ENCODE results near the gene RHOF.

The RHOF gene

DNA sequence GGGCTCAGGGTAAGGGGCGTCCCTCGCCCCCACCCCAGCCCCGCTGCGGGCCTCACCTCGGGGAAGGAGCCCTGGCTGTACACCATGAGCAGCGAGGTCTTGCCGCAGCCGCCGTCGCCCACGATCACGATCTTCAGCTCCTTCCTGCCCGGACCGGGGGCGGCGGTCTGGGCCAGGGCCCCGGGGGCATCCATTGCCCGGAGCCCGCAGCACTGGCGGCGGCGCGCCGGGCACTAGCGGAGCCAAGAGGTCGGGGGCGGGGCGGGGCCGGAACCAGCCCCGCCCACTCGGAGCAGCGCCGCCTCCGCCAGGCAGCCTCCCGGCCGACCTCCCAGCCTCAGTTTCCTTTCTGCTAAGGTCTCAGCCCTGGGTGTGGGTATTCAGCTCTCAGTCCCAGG, at the start of gene RHOF:
Gene RHOF, minus strand, starts transcription at position 249 of the 398 bp plus-strand sequence. Its CDS starts 55 bp downstream, at position 194.
- DNase-seq = peak; percentile 71

- DNase-seq = no peak
Measured at GRCh38 chr12:121839993-121840761, 46.7 kb upstream of the RHOF start.

GRCh38 chr12:121839106-121839992, 45.9 kb upstream of the RHOF start:
- DNase-seq = peak; percentile 99

- no peak for DNase-seq
Measured at GRCh38 chr12:121838126-121838525, 44.6 kb upstream of the RHOF start.

DNA sequence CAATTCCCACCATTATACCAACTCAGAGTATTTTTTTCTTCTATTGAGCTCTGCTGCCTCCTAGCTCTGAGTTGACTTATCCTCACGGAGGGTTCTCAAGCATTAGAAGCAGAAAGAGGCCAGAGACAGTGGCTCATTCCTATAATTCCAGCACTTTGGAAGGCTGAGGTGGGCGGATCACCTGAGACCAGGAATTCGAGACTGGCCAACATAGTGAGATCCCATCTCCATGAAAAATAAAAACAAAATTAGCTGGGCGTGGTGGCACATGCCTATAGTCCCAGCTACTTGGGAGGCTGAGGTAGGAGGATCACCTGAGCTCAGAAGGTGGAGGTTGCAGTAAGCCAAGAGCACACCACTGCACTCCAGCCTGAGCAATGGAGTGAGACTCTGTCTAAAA, 44.2 kb upstream of the RHOF start:
- no peak for DNase-seq

- no peak for DNase-seq
Measured at GRCh38 chr12:121831571-121832245, 38.2 kb upstream of the RHOF start.

GRCh38 chr12:121830588-121831265, 37.2 kb upstream of the RHOF start:
- DNase-seq = no peak

DNA sequence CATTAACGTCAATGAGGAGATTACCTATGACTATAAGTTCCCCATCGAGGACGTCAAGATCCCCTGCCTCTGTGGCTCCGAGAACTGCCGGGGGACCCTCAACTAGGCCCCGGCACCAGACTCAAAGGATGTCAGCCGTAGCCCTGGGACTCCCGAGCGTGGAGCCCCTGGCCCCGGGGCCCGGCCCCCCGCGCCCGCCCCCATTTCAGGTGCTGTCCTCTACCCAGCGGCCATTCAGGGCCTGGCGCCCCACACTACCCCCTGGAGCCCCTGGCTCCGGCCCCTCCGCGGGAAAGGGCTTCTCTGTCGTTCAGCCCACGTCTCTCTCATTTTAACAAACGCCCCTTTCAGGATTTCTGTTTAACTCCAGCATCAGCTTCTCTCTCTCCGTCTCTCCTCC, 36.6 kb upstream of the RHOF start:
- DNase-seq = no peak

GRCh38 chr12:121829250-121829918, 35.9 kb upstream of the RHOF start:
- no peak for DNase-seq

DNA sequence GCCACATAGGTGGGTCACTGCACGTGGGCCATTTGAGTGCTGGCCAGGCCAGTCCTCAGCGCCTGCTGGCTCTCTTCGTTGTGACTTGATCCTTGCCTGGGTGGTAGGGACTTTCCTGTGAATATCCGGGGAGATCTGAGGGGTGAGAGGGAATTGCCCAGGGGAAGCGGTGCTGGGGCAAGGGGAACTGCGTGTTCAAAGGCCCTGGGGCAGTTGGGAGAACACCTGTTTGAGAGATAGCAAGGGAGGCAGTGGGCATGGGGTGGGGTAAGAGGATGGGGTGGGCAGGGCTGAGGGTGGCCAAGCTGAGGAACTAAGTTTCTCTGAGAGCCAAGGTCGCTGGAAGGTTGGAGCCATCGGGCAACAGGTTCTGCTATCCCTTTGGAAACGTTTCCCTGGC, 35.3 kb upstream of the RHOF start:
- DNase-seq = no peak

GRCh38 chr12:121828306-121828705, 34.8 kb upstream of the RHOF start:
- DNase-seq = no peak

DNA sequence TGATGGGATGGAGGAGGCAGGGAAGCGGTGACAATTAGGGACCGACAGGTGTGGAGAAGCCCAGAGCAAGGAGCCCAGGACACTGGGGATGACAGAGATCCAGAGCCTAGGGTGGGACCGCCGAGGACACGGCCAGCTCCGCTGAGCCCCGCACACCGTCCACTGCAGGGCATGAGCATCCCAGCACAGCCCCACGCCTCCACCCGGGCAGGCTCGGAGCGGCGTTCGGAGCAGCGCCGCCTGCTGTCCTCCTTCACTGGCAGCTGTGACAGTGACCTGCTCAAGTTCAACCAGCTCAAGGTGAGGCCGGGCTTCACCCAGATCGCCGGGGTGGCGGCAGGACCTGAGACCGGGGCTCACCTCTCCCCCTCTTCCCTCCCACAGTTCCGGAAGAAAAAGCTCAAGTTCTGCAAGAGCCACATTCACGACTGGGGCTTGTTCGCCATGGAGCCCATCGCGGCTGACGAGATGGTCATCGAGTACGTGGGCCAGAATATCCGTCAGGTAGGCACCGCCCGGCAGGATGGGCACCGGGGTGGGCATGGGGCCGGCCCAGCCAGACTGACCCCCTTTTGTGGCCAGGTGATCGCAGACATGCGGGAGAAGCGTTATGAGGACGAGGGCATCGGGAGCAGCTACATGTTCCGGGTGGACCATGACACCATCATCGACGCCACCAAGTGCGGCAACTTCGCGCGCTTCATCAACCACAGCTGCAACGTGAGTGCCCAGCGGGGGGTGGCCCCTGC, 34.0 kb upstream of the RHOF start:
- DNase-seq = no peak

GRCh38 chr12:121826318-121827150, 33.0 kb upstream of the RHOF start:
- DNase-seq = no peak

GRCh38 chr12:121825041-121825523, 31.6 kb upstream of the RHOF start:
- DNase-seq = no peak

DNA sequence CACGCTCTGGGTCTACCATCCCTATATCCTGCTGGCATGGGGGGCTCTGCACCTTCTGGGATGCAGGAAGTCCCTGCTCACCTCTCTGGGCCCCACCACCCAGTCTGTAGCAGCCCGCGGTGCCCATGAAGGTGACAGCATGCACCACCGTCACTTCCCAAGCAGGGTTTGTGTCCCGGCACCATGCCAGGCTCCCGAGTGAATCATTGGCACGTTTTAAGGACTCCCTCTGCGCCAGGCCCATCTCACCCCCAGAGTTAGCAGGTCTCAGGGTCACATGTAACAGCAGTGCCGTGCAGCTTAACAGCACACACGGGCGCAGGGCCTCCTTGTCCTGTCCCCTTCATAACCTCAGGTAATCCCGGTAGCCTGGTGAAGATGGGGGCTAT, 30.2 kb upstream of the RHOF start:
- no peak for DNase-seq

- no peak for DNase-seq
Measured at GRCh38 chr12:121823101-121823726, 29.7 kb upstream of the RHOF start.

DNA sequence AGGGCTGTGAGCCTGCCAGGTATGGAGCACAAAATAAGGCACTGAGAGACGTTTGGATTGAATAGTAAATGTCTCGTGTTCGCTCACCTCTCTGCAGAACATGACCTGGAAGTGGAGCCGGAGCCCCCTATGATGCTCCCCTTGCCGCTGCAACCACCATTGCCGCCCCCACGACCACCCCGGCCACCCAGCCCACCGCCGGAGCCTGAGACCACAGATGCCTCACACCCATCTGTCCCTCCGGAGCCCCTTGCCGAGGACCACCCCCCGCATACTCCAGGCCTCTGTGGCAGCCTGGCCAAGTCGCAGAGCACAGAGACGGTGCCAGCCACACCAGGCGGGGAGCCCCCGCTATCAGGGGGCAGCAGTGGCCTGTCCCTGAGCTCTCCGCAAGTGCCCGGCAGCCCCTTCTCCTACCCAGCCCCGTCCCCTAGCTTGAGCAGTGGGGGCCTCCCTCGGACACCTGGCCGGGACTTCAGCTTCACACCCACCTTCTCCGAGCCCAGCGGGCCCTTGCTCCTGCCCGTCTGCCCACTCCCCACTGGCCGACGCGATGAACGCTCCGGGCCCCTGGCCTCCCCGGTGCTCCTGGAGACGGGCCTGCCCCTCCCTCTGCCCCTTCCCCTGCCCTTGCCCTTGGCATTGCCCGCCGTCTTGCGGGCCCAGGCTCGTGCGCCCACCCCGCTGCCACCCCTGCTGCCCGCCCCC, 29.1 kb upstream of the RHOF start:
- no peak for DNase-seq

DNA sequence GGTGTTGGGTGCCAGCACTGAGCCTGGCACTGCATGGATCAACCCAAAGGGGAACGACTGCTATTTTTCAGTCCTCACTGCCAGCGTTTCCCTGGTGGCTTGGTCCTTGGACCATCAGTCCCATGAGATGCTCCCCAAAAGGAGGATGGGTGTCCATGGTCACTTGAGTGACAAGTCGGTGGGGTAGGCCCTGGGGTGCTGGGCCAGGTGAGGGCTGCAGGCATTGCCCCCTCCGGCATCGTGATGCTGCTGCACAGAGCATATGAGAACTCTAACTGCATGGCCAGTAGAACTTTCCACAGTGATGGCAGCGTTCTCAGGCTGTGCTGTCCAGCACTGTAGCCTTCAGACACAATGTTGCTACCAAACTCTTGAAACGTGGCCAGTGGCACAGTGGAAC, 26.6 kb upstream of the RHOF start:
- DNase-seq = no peak

- DNase-seq = no peak
Measured at GRCh38 chr12:121819212-121819949, 25.9 kb upstream of the RHOF start.

Data from GDM1 (cell line).